Fibroblast of skin of scalp (primary cell): ENCODE data around the gene OR5K1.

ENCODE experiments used
- DNase-seq: peaks from one replicate; pipeline ENCODE4 v3.0.0-alpha.2; 2013

OR5K1 gene

GRCh38 chr3:98518816-98519215 lies 55.8 kb downstream of the OR5K1 start:
- no peak for DNase-seq

- peak; percentile 18 for DNase-seq
These were observed 56.4 kb downstream of the OR5K1 start for GRCh38 chr3:98519351-98519750.

- peak; percentile 43 for DNase-seq
These were observed 59.0 kb downstream of the OR5K1 start for GRCh38 chr3:98521897-98522543.
